Ishikawa (cell line): ENCODE results near the gene LRPAP1.

Source experiments
- FOXM1 ChIP-seq: IDR thresholded peaks from 2 replicates; pipeline ENCODE4 v1.6.1; 2012; ENCODE audit warnings: low read depth, borderline replicate concordance
- YY1 ChIP-seq: IDR thresholded peaks from 2 replicates; pipeline ENCODE4 v1.6.1; 2012; ENCODE audit warnings: low read depth

DNA sequence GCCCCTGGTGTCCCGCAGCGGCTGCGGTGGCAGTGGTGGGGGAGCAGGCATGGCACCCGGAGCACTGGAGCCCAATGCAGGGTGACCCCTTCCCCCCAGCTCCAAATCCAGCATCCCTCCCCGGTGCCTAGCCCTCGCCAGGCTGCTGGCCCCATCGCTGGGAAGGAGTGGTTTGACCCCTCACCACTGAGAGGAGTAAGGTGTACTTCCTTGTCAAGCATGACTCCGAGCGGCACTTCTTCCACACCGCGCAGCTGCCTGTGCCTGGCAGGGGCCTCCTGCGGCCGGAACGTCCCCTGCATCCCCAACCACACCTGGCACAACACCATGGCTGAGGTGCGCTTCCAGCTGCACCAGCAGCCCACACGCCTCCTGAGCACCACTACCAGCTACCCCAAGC is 27.0 kb downstream of the LRPAP1 start:
- TF ChIP-seq YY1 (no peak), FOXM1 (no peak)
